ENCODE data around the gene LRRC32.
A peak's percentile ranks its signal among the peaks of the same experiment; 100 is the strongest.

LRRC32 gene

GRCh38 chr11:76700177-76701100 lies 29.9 kb upstream of the LRRC32 start:
- DNase-seq (ENCODE audit: low read depth), result peak; percentile 71

- no peak for DNase-seq (ENCODE audit: low read depth)
Measured at GRCh38 chr11:76699451-76700091, 29.0 kb upstream of the LRRC32 start.

- DNase-seq (ENCODE audit: low read depth), result no peak
Measured at GRCh38 chr11:76698321-76699043, 27.9 kb upstream of the LRRC32 start.

- no peak for DNase-seq (ENCODE audit: low read depth)
Measured at GRCh38 chr11:76696756-76697155, 26.2 kb upstream of the LRRC32 start.

GRCh38 chr11:76695771-76696170 lies 25.2 kb upstream of the LRRC32 start:
- DNase-seq (ENCODE audit: low read depth), result no peak

- DNase-seq (ENCODE audit: low read depth), result no peak
Measured at GRCh38 chr11:76695133-76695532, 24.6 kb upstream of the LRRC32 start.

- DNase-seq (ENCODE audit: low read depth), result peak; percentile 84
Measured at GRCh38 chr11:76694664-76695063, 24.1 kb upstream of the LRRC32 start.

GRCh38 chr11:76693806-76694205 lies 23.3 kb upstream of the LRRC32 start:
- no peak for DNase-seq (ENCODE audit: low read depth)

- DNase-seq (ENCODE audit: low read depth), result no peak
Measured at GRCh38 chr11:76692956-76693355, 22.4 kb upstream of the LRRC32 start.

- no peak for DNase-seq (ENCODE audit: low read depth)
Measured at GRCh38 chr11:76691655-76692054, 21.1 kb upstream of the LRRC32 start.

GRCh38 chr11:76690736-76691135 lies 20.2 kb upstream of the LRRC32 start:
- DNase-seq (ENCODE audit: low read depth), result no peak

- DNase-seq (ENCODE audit: low read depth), result no peak
Measured at GRCh38 chr11:76689313-76690260, 19.0 kb upstream of the LRRC32 start.

GRCh38 chr11:76688146-76688545 lies 17.6 kb upstream of the LRRC32 start:
- DNase-seq (ENCODE audit: low read depth), result no peak

- DNase-seq (ENCODE audit: low read depth), result no peak
Measured at GRCh38 chr11:76686261-76687079, 15.9 kb upstream of the LRRC32 start.

- DNase-seq (ENCODE audit: low read depth), result no peak
Measured at GRCh38 chr11:76685831-76686230, 15.3 kb upstream of the LRRC32 start.

- no peak for DNase-seq (ENCODE audit: low read depth)
Measured at GRCh38 chr11:76685237-76685636, 14.7 kb upstream of the LRRC32 start.

- no peak for DNase-seq (ENCODE audit: low read depth)
Measured at GRCh38 chr11:76684516-76684915, 14.0 kb upstream of the LRRC32 start.

- DNase-seq (ENCODE audit: low read depth), result no peak
Measured at GRCh38 chr11:76683161-76684095, 12.9 kb upstream of the LRRC32 start.

GRCh38 chr11:76682684-76683083 lies 12.1 kb upstream of the LRRC32 start:
- no peak for DNase-seq (ENCODE audit: low read depth)

GRCh38 chr11:76682106-76682505 lies 11.6 kb upstream of the LRRC32 start:
- no peak for DNase-seq (ENCODE audit: low read depth)

All from stromal cell of bone marrow (primary cell).